GM23338 (cell line): Measurements from ENCODE around the gene SPRED2. TPM values are rescaled to one million over a fixed set of nuclear protein-coding genes. Genes with fewer than 3 reads are reported as not detected.

Experiments
- ATAC-seq: fragments of 200-7000 bp; cut with Tn5 transposase; 3 replicates; pipeline ENCODE4 v1.9.1; 2020
- DNase-seq: peaks from one replicate; pipeline ENCODE4 v3.0.0-alpha.2; 2015; ENCODE audit warnings: low spot score
- H2AFZ ChIP-seq: fragments of 200-600 bp; sonication (generic); 2 replicates; pipeline ENCODE4 v1.8.0; 2016; ENCODE audit warnings: antibody characterized with exemption, mild to moderate bottlenecking, moderate library complexity
- H3F3A ChIP-seq: fragments of 200-600 bp; sonication (generic); replicated peaks from 2 replicates; pipeline ENCODE4 v1.8.0; 2017; ENCODE audit warnings: antibody characterized with exemption, mixed run types, low read depth
- H3K27ac ChIP-seq: fragments of 200-600 bp; sonication (generic); 2 replicates; pipeline ENCODE4 v1.6.1; 2016; ENCODE audit warnings: low read depth
- H3K27me3 ChIP-seq: fragments of 200-600 bp; sonication (generic); 2 replicates; pipeline ENCODE4 v1.8.0; 2016; ENCODE audit warnings: mild to moderate bottlenecking, mixed run types, moderate library complexity; ENCODE audit not compliant: insufficient read depth
- H3K36me3 ChIP-seq: fragments of 200-600 bp; sonication (generic); 2 replicates; pipeline ENCODE4 v1.8.0; 2016; ENCODE audit warnings: mild to moderate bottlenecking; ENCODE audit not compliant: insufficient read depth
- H3K4me1 ChIP-seq: fragments of 200-600 bp; sonication (generic); 2 replicates; pipeline ENCODE4 v1.8.0; 2016; ENCODE audit warnings: mild to moderate bottlenecking, moderate library complexity; ENCODE audit not compliant: insufficient read depth
- H3K4me2 ChIP-seq: fragments of 200-600 bp; sonication (generic); 2 replicates; pipeline ENCODE4 v1.7.1; 2017; ENCODE audit warnings: mixed run types
- H3K4me3 ChIP-seq: fragments of 200-600 bp; sonication (generic); 2 replicates; pipeline ENCODE4 v1.6.1; 2016; ENCODE audit warnings: mixed run types
- H3K79me2 ChIP-seq: fragments of 200-600 bp; sonication (generic); replicated peaks from 2 replicates; pipeline ENCODE4 v1.8.0; 2017; ENCODE audit warnings: mild to moderate bottlenecking; ENCODE audit not compliant: insufficient read depth
- H3K9me2 ChIP-seq: fragments of 200-600 bp; sonication (generic); 2 replicates; pipeline ENCODE4 v1.8.0; 2017; ENCODE audit not compliant: insufficient read depth
- H4K20me1 ChIP-seq: fragments of 200-600 bp; sonication (generic); replicated peaks from 2 replicates; pipeline ENCODE4 v1.8.0; 2017; ENCODE audit warnings: mild to moderate bottlenecking; ENCODE audit not compliant: insufficient read depth
- H3K27ac Mint-ChIP-seq: 2 replicates; pipeline ENCODE4 v1.8.0; 2020; ENCODE audit warnings: inconsistent platforms, mild to moderate bottlenecking, moderate library complexity, mixed read lengths
- H3K27me3 Mint-ChIP-seq: 3 replicates; pipeline ENCODE4 v1.8.0; 2022; ENCODE audit warnings: low read depth, mild to moderate bottlenecking, moderate library complexity, mixed read lengths, inconsistent platforms; ENCODE audit not compliant: insufficient read depth, poor library complexity
- H3K36me3 Mint-ChIP-seq: 3 replicates; pipeline ENCODE4 v1.8.0; 2021; ENCODE audit warnings: low read depth, mild to moderate bottlenecking, inconsistent platforms, moderate library complexity, mixed read lengths
- H3K4me1 Mint-ChIP-seq: 3 replicates; pipeline ENCODE4 v1.8.0; 2020; ENCODE audit warnings: mild to moderate bottlenecking, inconsistent platforms, mixed read lengths
- H3K4me3 Mint-ChIP-seq: 3 replicates; pipeline ENCODE4 v1.8.0; 2021; ENCODE audit warnings: moderate library complexity, mild to moderate bottlenecking, inconsistent platforms, mixed read lengths
- H3K9me3 Mint-ChIP-seq: 3 replicates; pipeline ENCODE4 v1.8.0; 2020; ENCODE audit warnings: moderate library complexity, mild to moderate bottlenecking, inconsistent platforms, mixed read lengths
- CREB1 ChIP-seq: fragments of 250-450 bp; sonication (Bioruptor Pico); IDR thresholded peaks from 2 replicates; pipeline ENCODE4 v1.5.0; 2020; ENCODE audit warnings: low read depth, mild to moderate bottlenecking, moderate library complexity
- EZH2phosphoT487 ChIP-seq: fragments of 200-600 bp; sonication (generic); IDR thresholded peaks from one replicate; pipeline ENCODE4 v1.8.1; 2018; ENCODE audit warnings: antibody characterized with exemption; ENCODE audit not compliant: unreplicated experiment
- JUNB ChIP-seq: IDR thresholded peaks from one replicate; pipeline ENCODE4 v1.6.1; 2016; ENCODE audit warnings: antibody characterized with exemption; ENCODE audit not compliant: unreplicated experiment
- NANOG ChIP-seq: IDR thresholded peaks from 2 replicates; pipeline ENCODE4 v1.6.1; 2016; ENCODE audit warnings: antibody characterized with exemption, borderline replicate concordance
- POLR2AphosphoS5 ChIP-seq: IDR thresholded peaks from 2 replicates; pipeline ENCODE4 v1.6.1; 2016; ENCODE audit warnings: antibody characterized with exemption, low read depth
- STAT1 ChIP-seq: IDR thresholded peaks from one replicate; pipeline ENCODE4 v1.6.1; 2016; ENCODE audit warnings: antibody characterized with exemption; ENCODE audit not compliant: unreplicated experiment
- ZNF114 ChIP-seq: fragments of 250-450 bp; sonication (Bioruptor Pico); IDR thresholded peaks from 2 replicates; pipeline ENCODE4 v1.5.0; 2020; ENCODE audit warnings: mild to moderate bottlenecking, moderate library complexity
- polyA plus RNA-seq: library from polyadenylated mRNA; unstranded; fragments of >200 nt; fragmentation: Nextera tagmentation; extraction: Ambion mirVana; gene quantifications from 2 replicates; pipeline ENCODE4 v1.2.1, GENCODE V29; 2016
- total RNA-seq: library from RNA; depleted of rRNA; stranded (reverse); fragments of >200 nt; shearing (Covaris generic); gene quantifications from 2 replicates; pipeline ENCODE4 v1.2.3, GENCODE V29; 2014
- TF ChIP-seq, protein P1 (sequence below): IDR thresholded peaks from 2 replicates; pipeline ENCODE4 v1.6.1; 2016; ENCODE audit warnings: antibody characterized with exemption
- TF ChIP-seq, protein P2 (sequence below), 2 experiments: fragments of 200-600 bp in 1 of 2; sonication (generic) in 1 of 2; conservative IDR thresholded peaks; 2 replicates each; pipeline versions ENCODE4 v1.5.1 to v1.6.1; 2016 to 2017; ENCODE audit warnings: antibody characterized with exemption in 2 of 2, low read depth in 2 of 2, mild to moderate bottlenecking in 2 of 2, moderate library complexity in 1 of 2
- TF ChIP-seq, protein P3 (sequence below): IDR thresholded peaks from one replicate; pipeline ENCODE4 v1.6.1; 2018; ENCODE audit warnings: antibody characterized with exemption; ENCODE audit not compliant: unreplicated experiment

SPRED2 gene
- total and polyA plus RNA-seq, 2 experiments from 2014 or later, result 8.7 to 13.0 TPM

DNA sequence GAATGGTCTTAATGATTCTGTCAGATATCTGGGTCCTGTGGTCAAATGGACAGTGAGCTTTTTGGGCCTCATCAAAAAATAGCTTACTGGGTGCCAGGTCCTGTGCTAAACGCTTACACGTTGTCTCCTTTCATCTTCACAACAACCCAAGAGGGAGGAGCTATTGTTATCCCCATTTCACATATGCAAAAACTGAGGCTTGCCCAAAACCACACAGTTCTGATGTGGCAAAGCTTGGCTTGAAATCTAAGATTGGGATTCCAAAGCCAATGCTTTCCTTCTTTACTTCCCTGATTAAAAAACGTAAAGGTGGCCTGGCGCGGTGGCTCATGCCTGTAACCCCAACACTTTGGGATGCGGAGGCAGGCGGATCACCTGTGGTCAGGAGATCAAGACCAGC is 135.4 kb downstream of the SPRED2 start:
- Mint-ChIP-seq H3K36me3 (no peaks in the 10 kb centered on the region), H3K27ac (no peak overlapping the region), H3K9me3 (no peaks in the 10 kb centered on the region), H3K4me3 (no peak overlapping the region), H3K27me3 (peaks cover 20% of the 10 kb centered on the region), H3K4me1 (peaks cover 49% of the 10 kb centered on the region)
- no peak overlapping the region for H3K4me3 ChIP-seq
- no peaks in the 10 kb centered on the region for H3K79me2 ChIP-seq
- no peak overlapping the region for H2AFZ ChIP-seq
- peaks cover 14% of the 10 kb centered on the region for H3K4me1 ChIP-seq
- TF ChIP-seq CREB1 (CRISPR knock-in tag), result no peak
- TF ChIP-seq NANOG, result no peak
- TF ChIP-seq STAT1, result no peak
- no peak overlapping the region for H3K27ac ChIP-seq
- no peaks in the 10 kb centered on the region for H3K36me3 ChIP-seq
- no peaks in the 10 kb centered on the region for H3K27me3 ChIP-seq
- no peaks in the 10 kb centered on the region for H3K9me2 ChIP-seq
- H3K4me2 ChIP-seq, result no peak overlapping the region
- DNase-seq (no peak), ATAC-seq (no peak)
- no peaks in the 10 kb centered on the region; the same call in 1 of the 2 replicates for H4K20me1 ChIP-seq
- peaks cover 3% of the 10 kb centered on the region for H3F3A ChIP-seq

DNA sequence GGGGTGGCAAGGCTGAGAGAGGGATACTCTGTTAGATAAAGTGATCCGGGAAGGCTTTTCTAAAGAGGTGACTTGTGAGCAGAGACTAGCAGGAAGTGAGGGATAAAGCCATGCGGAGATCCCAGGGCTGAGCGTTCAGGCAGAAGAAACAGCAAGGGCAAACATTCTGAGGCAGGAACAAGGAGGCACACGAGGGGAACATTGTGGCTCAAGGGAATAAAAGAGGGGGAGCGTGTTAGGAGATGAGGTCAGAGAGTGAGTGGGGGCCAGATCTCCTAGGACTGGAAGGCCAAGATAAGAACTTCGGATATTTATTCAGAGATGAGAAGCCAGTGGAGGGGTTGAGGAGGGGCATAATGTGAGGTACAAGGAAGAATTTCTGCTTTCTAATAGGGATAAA is 137.7 kb downstream of the SPRED2 start:
- Histone ChIP-seq H4K20me1 (no peaks in the 10 kb centered on the region; the same call in 1 of the 2 replicates), H3K4me1 (no peaks in the 10 kb centered on the region), H3K36me3 (no peaks in the 10 kb centered on the region), H3K4me3 (no peak overlapping the region), H2AFZ (no peak overlapping the region), H3K79me2 (no peaks in the 10 kb centered on the region), H3K27ac (no peak overlapping the region), H3K9me2 (no peaks in the 10 kb centered on the region), H3F3A (no peaks in the 10 kb centered on the region), H3K4me2 (no peak overlapping the region), H3K27me3 (no peaks in the 10 kb centered on the region)
- TF ChIP-seq EZH2phosphoT487 (no peak), POLR2AphosphoS5 (no peak), JUNB (no peak), ZNF114 (CRISPR knock-in tag) (no peak)
- TF ChIP-seq, protein P1, sequence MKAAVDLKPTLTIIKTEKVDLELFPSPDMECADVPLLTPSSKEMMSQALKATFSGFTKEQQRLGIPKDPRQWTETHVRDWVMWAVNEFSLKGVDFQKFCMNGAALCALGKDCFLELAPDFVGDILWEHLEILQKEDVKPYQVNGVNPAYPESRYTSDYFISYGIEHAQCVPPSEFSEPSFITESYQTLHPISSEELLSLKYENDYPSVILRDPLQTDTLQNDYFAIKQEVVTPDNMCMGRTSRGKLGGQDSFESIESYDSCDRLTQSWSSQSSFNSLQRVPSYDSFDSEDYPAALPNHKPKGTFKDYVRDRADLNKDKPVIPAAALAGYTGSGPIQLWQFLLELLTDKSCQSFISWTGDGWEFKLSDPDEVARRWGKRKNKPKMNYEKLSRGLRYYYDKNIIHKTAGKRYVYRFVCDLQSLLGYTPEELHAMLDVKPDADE, result no peak
- TF ChIP-seq, protein P2, sequence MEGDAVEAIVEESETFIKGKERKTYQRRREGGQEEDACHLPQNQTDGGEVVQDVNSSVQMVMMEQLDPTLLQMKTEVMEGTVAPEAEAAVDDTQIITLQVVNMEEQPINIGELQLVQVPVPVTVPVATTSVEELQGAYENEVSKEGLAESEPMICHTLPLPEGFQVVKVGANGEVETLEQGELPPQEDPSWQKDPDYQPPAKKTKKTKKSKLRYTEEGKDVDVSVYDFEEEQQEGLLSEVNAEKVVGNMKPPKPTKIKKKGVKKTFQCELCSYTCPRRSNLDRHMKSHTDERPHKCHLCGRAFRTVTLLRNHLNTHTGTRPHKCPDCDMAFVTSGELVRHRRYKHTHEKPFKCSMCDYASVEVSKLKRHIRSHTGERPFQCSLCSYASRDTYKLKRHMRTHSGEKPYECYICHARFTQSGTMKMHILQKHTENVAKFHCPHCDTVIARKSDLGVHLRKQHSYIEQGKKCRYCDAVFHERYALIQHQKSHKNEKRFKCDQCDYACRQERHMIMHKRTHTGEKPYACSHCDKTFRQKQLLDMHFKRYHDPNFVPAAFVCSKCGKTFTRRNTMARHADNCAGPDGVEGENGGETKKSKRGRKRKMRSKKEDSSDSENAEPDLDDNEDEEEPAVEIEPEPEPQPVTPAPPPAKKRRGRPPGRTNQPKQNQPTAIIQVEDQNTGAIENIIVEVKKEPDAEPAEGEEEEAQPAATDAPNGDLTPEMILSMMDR (conservative IDR thresholded peaks at IDR 0.05; ENCODE audit: low read depth in 2 of 2), result no peak
- Mint-ChIP-seq H3K27me3 (peaks cover 15% of the 10 kb centered on the region), H3K27ac (no peak overlapping the region), H3K4me1 (peaks cover 26% of the 10 kb centered on the region), H3K4me3 (no peak overlapping the region), H3K9me3 (no peaks in the 10 kb centered on the region), H3K36me3 (no peaks in the 10 kb centered on the region)
- DNase-seq, result no peak
- no peak for ATAC-seq

DNA sequence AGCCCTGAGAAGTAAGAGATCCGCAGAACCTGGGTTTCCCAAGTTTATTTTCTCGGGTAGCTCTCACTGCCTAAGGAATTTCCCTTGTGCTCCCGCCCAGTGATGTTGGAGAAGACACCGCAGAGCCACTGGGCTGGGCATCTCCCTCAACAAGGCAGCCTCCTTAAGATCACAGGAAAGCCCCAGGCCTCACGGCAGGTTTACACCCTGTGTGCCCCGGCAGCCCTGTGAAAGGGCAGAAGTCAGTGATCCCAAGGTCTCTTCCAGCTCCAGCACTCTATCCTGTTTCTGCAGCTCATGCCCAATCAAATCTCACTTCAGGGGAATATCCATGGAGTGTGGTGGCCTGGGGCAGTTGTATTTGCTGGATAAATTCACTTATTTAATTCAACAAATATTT is 138.3 kb downstream of the SPRED2 start:
- Mint-ChIP-seq H3K4me1 (peaks cover 21% of the 10 kb centered on the region), H3K27ac (no peak overlapping the region), H3K27me3 (peaks cover 13% of the 10 kb centered on the region), H3K9me3 (no peaks in the 10 kb centered on the region), H3K4me3 (no peak overlapping the region), H3K36me3 (no peaks in the 10 kb centered on the region)
- H3K79me2 ChIP-seq, result no peaks in the 10 kb centered on the region
- H2AFZ ChIP-seq, result no peak overlapping the region
- no peaks in the 10 kb centered on the region for H3K27me3 ChIP-seq
- DNase-seq (no peak), ATAC-seq (peak; percentile 42)
- no peaks in the 10 kb centered on the region; the same call in 1 of the 2 replicates for H4K20me1 ChIP-seq
- no peaks in the 10 kb centered on the region for H3K36me3 ChIP-seq
- H3F3A ChIP-seq, result no peaks in the 10 kb centered on the region
- H3K4me2 ChIP-seq, result no peak overlapping the region
- H3K27ac ChIP-seq, result no peak overlapping the region
- H3K4me1 ChIP-seq, result no peaks in the 10 kb centered on the region
- H3K9me2 ChIP-seq, result no peaks in the 10 kb centered on the region
- no peak overlapping the region for H3K4me3 ChIP-seq
- TF ChIP-seq CREB1 (CRISPR knock-in tag), result no peak
- TF ChIP-seq, protein P3, sequence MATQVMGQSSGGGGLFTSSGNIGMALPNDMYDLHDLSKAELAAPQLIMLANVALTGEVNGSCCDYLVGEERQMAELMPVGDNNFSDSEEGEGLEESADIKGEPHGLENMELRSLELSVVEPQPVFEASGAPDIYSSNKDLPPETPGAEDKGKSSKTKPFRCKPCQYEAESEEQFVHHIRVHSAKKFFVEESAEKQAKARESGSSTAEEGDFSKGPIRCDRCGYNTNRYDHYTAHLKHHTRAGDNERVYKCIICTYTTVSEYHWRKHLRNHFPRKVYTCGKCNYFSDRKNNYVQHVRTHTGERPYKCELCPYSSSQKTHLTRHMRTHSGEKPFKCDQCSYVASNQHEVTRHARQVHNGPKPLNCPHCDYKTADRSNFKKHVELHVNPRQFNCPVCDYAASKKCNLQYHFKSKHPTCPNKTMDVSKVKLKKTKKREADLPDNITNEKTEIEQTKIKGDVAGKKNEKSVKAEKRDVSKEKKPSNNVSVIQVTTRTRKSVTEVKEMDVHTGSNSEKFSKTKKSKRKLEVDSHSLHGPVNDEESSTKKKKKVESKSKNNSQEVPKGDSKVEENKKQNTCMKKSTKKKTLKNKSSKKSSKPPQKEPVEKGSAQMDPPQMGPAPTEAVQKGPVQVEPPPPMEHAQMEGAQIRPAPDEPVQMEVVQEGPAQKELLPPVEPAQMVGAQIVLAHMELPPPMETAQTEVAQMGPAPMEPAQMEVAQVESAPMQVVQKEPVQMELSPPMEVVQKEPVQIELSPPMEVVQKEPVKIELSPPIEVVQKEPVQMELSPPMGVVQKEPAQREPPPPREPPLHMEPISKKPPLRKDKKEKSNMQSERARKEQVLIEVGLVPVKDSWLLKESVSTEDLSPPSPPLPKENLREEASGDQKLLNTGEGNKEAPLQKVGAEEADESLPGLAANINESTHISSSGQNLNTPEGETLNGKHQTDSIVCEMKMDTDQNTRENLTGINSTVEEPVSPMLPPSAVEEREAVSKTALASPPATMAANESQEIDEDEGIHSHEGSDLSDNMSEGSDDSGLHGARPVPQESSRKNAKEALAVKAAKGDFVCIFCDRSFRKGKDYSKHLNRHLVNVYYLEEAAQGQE, result no peak
- TF ChIP-seq, protein P1, result no peak
- no peak for TF ChIP-seq EZH2phosphoT487
- TF ChIP-seq JUNB, result no peak
- TF ChIP-seq, protein P2 (conservative IDR thresholded peaks at IDR 0.05; ENCODE audit: low read depth in 2 of 2), result no peak
